GM18502 (cell line): ENCODE measurements around the gene ZMYND11.
A peak's percentile ranks its signal among the peaks of the same experiment; 100 is the strongest.

ENCODE experiments used
- ATAC-seq: cut with Tn5 transposase; IDR thresholded peaks from one replicate; pipeline ENCODE4 v1.9.1; 2021; ENCODE audit warnings: mild to moderate bottlenecking; ENCODE audit not compliant: unreplicated experiment, poor library complexity

Gene ZMYND11

GRCh38 chr10:135132-135600, at the start of gene ZMYND11:
Gene ZMYND11, plus strand, starts transcription at chr10:135455. Its CDS starts 44,558 bp downstream, at chr10:180013.
- ATAC-seq = peak; percentile 52

GRCh38 chr10:86031-86430, 49.2 kb upstream of the ZMYND11 start:
- ATAC-seq = no peak

- ATAC-seq = no peak
Measured at GRCh38 chr10:87177-88080, 47.8 kb upstream of the ZMYND11 start.

GRCh38 chr10:88253-88652, 47.0 kb upstream of the ZMYND11 start:
- no peak for ATAC-seq

DNA sequence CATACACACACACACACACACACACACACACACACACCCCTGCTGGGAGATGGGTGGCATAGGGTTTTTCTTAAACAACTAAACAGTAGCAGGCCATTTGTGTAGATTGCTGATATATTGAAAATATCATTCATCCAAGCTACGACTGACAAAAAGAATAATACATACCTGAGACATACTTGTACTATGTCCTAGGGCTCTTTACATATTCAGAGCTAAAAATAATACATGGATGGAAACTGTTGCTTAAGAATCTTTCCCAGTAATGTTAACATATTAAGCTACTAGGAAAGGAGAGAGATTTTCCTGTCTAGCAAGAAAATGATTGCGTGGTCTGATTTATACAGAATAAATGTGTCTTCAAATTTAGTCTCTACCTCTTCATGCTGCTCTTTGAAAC, 46.0 kb upstream of the ZMYND11 start:
- ATAC-seq = no peak

DNA sequence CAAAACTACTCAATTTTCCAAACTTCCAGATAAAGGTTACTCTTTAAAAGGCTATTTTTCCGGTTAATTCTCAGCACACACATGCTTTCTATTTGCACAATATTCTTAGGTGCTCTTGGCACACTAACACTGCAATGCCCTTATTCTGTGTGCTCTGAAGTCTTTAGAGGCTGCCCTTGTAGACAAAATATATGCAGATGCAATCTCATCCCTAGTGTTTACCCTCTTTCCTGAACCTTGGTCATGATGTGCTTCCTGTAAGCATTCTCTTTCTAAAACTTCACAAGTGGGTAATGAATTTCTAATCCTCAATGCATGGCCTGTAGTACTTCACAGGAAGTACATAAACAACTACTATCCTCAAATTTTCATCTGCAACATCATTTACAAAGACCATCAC, 45.1 kb upstream of the ZMYND11 start:
- no peak for ATAC-seq

- ATAC-seq = no peak
Measured at GRCh38 chr10:91313-91712, 43.9 kb upstream of the ZMYND11 start.

DNA sequence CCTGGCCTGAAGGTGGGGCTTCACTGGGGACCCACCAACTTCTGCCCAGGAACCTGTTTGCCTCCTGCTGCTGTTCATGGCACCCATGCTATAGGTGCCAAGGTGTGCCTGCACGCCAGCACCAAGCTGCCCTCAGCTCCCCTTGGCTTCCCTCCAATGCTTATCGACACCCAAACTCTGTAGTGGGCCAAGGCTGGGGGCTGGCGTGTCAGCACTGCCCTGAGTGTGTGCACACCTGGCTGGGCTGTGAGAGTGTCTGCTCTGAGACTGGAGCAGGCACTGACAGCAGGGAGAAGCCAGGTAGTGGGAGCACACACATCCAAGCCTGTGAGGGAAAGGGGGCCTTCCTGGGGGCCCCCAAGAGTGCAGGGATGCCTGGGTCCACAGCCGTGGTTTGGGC, 43.1 kb upstream of the ZMYND11 start:
- no peak for ATAC-seq

GRCh38 chr10:92846-93245, 42.4 kb upstream of the ZMYND11 start:
- no peak for ATAC-seq

DNA sequence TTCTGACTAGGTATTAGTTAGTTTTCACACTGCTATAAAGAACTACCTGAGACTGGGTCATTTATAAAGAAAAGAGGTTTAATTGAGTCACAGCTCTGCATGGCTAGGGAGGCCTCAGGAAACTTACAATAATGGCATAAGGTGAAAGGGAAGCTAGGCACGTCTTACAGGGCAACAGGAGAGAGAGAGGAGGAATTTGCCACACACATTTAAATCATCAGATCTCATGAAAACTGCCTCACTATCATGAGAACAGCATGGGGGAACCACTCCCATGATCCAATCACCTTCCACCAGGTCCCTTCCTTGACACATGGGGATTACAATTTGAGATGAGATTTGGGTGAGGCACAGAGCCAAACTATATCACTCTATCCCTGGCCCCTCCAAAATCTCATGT, 40.6 kb upstream of the ZMYND11 start:
- no peak for ATAC-seq

DNA sequence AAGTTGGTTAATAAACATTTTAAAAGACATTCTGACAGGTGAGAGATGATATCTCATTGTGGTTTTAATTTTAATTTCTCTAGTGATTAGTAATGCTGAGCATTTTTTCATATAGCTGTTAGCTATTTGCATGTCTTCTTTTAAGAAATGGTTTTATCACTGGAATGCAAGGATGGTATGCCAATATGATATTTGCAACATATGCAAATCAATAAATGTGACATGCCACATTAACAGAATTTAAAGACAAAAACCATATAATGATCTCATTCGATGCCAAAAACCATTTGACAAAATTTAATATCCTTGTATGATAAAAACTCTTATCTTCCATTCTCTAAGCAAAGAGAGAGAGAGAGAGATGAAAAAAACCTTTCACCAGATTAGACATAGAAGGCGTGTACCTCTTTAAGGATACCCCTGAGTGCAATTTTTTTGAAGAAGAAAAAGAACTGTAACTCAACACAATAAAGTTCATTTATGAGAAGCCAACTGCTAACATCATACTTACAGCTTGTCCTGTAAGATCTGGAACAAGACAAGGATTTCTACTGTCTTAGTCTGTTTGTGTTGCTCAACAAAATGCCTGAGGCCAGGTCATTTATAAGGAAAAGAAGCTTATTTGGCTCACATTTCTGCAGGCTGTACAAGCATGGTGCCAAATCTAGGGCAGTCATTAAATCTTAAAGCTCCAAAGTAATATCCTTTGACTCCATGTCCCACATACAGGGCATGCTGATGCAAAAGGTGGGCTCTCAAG, 39.7 kb upstream of the ZMYND11 start:
- ATAC-seq = no peak

- no peak for ATAC-seq
Measured at GRCh38 chr10:96466-96865, 38.8 kb upstream of the ZMYND11 start.

DNA sequence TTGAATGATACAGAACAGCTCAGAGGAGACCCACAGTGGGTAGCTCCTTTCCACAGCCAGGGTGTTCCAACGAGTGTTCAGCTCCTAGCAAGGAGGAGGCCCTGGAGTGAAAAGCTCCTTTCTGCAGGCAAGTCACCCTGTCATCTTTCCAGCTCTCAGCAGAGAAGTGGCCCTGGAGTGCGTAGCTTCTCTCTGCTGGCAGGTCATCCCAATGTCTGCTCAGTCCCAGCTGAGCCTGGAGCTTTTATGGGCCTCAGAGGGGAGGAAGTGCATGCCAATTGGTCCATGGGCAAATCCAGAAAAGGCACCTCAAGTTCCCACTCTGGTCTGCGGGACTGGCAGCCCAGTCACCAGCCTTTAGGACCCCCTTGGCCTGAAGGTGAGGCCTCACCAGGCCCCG, 30.8 kb upstream of the ZMYND11 start:
- ATAC-seq = no peak

GRCh38 chr10:104862-105565, 30.2 kb upstream of the ZMYND11 start:
- no peak for ATAC-seq

DNA sequence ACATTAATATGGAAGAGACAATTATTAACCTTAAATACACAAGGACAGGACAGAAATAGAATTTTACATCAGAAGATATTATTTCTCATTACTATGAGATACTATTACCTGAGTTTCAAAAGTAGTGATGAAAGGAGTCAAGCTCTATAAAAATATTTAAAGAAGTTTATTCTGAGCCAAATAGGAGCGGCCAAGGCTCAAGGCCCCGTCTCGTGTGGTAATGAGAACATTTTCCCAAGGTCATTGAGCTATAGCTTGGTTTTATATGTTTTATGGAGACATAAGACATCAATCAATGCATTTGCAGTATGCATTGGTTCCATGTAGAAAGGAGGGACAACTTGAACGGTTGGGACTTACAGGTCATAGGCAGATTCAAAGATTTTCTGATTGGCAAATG, 29.4 kb upstream of the ZMYND11 start:
- ATAC-seq = no peak

- no peak for ATAC-seq
Measured at GRCh38 chr10:106740-107139, 28.5 kb upstream of the ZMYND11 start.

DNA sequence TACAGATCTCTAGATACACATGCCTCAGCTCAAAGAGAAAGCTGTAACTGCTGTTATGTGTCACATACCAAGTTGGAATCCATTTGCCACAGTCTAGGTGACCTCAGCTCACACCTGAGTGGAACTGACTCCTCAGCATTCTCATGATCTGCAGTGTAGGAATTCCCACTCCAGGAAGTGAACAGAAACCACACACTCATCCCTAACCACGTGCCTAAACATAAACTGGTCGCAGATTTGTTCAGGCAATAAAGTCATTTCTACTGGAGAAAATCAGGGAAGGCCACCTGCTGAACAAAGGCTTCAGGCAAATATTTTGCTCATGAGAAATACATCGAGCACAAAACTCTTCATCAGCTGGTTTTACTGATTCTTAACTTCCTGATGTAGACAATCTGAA, 23.0 kb upstream of the ZMYND11 start:
- ATAC-seq = no peak

GRCh38 chr10:124874-125273, 10.4 kb upstream of the ZMYND11 start:
- no peak for ATAC-seq

GRCh38 chr10:127612-128432, 7.4 kb upstream of the ZMYND11 start:
- peak; percentile 79 for ATAC-seq

GRCh38 chr10:129810-130209, 5.4 kb upstream of the ZMYND11 start:
- ATAC-seq = no peak
